Nephron progenitor cell (in vitro differentiated cells): ENCODE data around the gene PLEKHA6.

Experiments
- DNase-seq: peaks from one replicate; pipeline ENCODE4 v3.0.0; 2021
- H3K27ac Mint-ChIP-seq: 2 replicates; pipeline ENCODE4 v1.8.0; 2021; ENCODE audit warnings: mild to moderate bottlenecking, moderate library complexity, mixed read lengths
- H3K27me3 Mint-ChIP-seq: 2 replicates; pipeline ENCODE4 v1.8.0; 2021; ENCODE audit warnings: mild to moderate bottlenecking, low read depth, mixed read lengths; ENCODE audit not compliant: poor library complexity
- H3K36me3 Mint-ChIP-seq: 2 replicates; pipeline ENCODE4 v1.8.0; 2021; ENCODE audit warnings: low read depth, mixed read lengths
- H3K4me1 Mint-ChIP-seq: 2 replicates; pipeline ENCODE4 v1.8.0; 2021; ENCODE audit warnings: mixed read lengths
- H3K4me3 Mint-ChIP-seq: 2 replicates; pipeline ENCODE4 v1.8.0; 2021; ENCODE audit warnings: mild to moderate bottlenecking, moderate library complexity, mixed read lengths
- H3K9me3 Mint-ChIP-seq: 2 replicates; pipeline ENCODE4 v1.8.0; 2021; ENCODE audit warnings: mild to moderate bottlenecking, moderate library complexity, mixed read lengths
- TF ChIP-seq, protein P1 (sequence below): fragments of 200-600 bp; sonication (generic); IDR thresholded peaks from 2 replicates; pipeline ENCODE4 v1.5.0; 2021; ENCODE audit warnings: antibody characterized with exemption

PLEKHA6 gene

GRCh38 chr1:204282761-204283221, 76.9 kb downstream of the PLEKHA6 start:
- H3K27ac Mint-ChIP-seq, result peak overlapping the region; percentile 66
- TF ChIP-seq, protein P1, sequence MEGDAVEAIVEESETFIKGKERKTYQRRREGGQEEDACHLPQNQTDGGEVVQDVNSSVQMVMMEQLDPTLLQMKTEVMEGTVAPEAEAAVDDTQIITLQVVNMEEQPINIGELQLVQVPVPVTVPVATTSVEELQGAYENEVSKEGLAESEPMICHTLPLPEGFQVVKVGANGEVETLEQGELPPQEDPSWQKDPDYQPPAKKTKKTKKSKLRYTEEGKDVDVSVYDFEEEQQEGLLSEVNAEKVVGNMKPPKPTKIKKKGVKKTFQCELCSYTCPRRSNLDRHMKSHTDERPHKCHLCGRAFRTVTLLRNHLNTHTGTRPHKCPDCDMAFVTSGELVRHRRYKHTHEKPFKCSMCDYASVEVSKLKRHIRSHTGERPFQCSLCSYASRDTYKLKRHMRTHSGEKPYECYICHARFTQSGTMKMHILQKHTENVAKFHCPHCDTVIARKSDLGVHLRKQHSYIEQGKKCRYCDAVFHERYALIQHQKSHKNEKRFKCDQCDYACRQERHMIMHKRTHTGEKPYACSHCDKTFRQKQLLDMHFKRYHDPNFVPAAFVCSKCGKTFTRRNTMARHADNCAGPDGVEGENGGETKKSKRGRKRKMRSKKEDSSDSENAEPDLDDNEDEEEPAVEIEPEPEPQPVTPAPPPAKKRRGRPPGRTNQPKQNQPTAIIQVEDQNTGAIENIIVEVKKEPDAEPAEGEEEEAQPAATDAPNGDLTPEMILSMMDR, result no peak
- H3K27me3 Mint-ChIP-seq, result peaks cover 48% of the 10 kb centered on the region
- H3K36me3 Mint-ChIP-seq, result no peaks in the 10 kb centered on the region
- H3K4me3 Mint-ChIP-seq, result no peak overlapping the region
- H3K4me1 Mint-ChIP-seq, result peaks cover 87% of the 10 kb centered on the region
- no peak for DNase-seq
- no peaks in the 10 kb centered on the region for H3K9me3 Mint-ChIP-seq

DNA sequence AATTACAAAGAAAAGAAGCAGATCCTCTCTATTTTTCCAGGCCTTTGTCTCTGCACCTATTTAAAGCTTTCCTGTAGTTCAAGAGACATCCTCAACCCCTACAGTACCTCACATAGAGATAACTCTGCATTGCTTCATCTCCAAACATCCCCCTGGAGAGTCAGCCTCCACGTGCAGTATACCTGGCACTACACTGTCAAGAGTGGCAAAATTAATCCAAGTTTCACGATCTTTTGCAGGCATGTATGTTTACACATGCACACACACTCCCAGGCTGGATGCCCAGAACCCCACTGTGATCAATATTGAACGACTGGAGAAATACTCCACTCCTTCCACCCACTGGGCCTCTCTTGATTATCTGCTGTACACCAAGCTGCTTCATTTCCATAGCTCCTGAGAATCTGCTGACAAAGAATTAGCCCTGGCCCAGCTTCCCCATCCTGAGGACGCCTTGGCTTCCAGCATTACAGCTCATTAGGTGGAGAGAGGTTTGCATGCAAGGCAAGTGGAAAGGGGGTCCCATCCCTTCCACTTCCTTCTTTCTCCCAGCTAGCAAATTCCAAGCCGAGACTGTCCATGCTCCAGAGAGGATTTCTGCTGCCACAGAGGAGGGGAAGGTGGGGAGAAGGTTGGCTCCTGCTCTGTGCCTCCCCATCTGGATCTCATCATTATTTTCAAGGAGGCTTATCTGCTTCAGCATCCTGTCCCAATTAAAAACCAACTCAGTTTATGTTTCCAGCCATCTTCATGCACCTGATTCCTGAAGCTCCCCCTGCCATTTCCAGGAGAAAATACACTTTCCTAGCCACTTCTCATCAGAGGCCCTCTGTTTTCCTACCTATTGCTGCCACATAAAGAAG, 79.4 kb downstream of the PLEKHA6 start:
- peaks cover 90% of the 10 kb centered on the region for H3K4me1 Mint-ChIP-seq
- H3K36me3 Mint-ChIP-seq, result no peaks in the 10 kb centered on the region
- H3K27ac Mint-ChIP-seq, result no peak overlapping the region
- H3K4me3 Mint-ChIP-seq, result no peak overlapping the region
- no peaks in the 10 kb centered on the region for H3K9me3 Mint-ChIP-seq
- no peak for DNase-seq
- H3K27me3 Mint-ChIP-seq, result peaks cover 57% of the 10 kb centered on the region
- TF ChIP-seq, protein P1, result no peak

DNA sequence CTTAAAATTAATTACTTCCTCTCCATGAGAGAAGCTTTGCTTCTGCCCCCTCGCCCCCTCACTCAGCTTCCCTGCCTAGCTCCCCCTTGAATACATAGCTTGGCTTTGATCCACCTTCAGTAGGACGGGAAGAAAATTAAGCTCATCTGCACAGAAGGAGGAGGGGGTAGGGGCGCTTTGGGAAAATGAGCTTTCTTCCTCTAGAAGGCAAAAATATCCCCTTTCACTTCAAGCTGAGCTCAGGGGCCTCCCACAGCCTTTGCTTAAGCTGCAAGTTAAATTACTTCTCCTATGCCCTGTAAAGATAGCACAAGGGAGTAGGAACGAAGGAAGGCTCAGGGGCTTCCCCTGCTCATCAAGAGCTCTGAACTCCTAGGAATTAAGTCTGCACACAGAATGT, 80.8 kb downstream of the PLEKHA6 start:
- Mint-ChIP-seq H3K27me3 (peaks cover 62% of the 10 kb centered on the region), H3K27ac (no peak overlapping the region), H3K4me3 (peak overlapping the region; percentile 21), H3K36me3 (no peaks in the 10 kb centered on the region), H3K4me1 (peaks cover 94% of the 10 kb centered on the region), H3K9me3 (no peaks in the 10 kb centered on the region)
- TF ChIP-seq, protein P1, result no peak
- DNase-seq, result no peak

GRCh38 chr1:204278251-204278650, 81.5 kb downstream of the PLEKHA6 start:
- H3K4me1 Mint-ChIP-seq, result peaks cover 87% of the 10 kb centered on the region
- H3K9me3 Mint-ChIP-seq, result no peaks in the 10 kb centered on the region
- no peak overlapping the region for H3K4me3 Mint-ChIP-seq
- DNase-seq, result no peak
- H3K36me3 Mint-ChIP-seq, result no peaks in the 10 kb centered on the region
- H3K27ac Mint-ChIP-seq, result peak overlapping the region; percentile 78
- TF ChIP-seq, protein P1, result no peak
- H3K27me3 Mint-ChIP-seq, result peaks cover 55% of the 10 kb centered on the region

DNA sequence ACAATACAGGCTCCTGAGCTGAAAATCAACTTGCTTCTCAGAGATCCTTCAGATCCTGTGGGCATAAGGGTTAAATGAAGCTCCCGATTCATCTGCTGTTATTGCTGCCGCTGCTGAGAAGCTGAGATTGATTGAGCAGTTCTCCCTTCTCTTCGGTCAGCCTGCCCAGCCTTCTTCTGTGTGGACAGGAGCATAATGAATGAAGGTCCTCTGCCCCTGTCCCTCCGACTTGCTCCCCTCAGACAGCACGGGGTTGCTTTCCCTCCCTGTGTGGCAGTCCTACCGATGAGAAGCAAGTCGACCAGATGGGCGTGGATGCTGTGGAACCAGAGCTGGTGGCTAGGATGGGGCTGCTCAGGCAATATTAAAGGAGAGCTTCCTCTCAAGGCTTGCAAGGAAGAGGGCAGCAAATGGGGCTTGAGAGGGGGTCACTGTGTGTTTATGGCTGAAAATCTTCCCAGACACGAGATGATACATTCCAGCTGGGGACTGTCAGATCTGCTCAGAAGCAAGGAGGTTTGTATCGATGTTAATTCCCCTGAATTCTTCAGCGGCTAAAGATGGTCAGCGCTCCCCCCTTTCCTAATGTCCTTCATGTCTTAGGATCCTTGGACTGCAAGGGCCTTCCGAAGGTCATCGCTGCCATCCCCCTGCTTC, 82.0 kb downstream of the PLEKHA6 start:
- H3K36me3 Mint-ChIP-seq, result no peaks in the 10 kb centered on the region
- H3K4me3 Mint-ChIP-seq, result no peak overlapping the region
- TF ChIP-seq, protein P1, result no peak
- no peak for DNase-seq
- peaks cover 50% of the 10 kb centered on the region for H3K27me3 Mint-ChIP-seq
- H3K4me1 Mint-ChIP-seq, result peaks cover 81% of the 10 kb centered on the region
- H3K9me3 Mint-ChIP-seq, result no peaks in the 10 kb centered on the region
- H3K27ac Mint-ChIP-seq, result peak overlapping the region; percentile 78
